ENCODE measurements around the gene DPP4.

The DPP4 gene

DNA sequence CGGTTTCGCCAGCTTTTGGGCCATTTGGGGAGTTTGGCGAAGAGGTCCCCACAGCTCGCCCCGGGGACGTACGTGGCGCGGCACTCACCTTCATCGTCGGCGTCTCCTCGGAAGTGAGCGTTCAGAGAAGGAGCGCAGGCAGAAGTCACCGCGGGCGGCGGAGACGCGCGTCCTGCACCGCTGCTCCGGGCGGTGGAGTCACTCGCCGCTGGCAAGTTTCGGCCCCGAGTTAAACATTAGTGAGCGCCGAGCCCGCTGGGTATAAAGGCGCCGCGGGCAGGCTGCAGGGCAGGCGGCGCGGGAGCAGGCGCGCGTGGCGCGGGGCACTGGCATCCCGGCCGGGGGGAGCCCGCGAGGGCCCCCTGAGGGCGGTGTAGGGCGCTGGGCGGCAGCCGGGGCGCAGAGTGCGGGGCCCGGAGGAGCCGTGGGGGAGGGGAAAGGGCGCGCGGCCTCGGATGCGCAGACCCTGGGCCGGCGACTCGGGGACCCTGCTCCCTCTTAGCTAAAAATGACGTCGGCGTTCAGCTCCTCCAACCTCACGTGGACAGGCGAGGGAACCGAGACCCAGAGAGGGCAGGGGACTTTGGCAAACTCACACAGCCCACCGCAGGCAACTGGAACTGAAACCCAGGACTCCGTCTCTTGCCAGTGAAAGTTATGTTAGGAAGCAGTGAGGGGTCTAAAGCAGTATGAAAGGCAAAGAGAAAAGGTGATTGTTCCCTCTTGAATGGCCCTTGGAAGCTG lies at the start of gene DPP4:
TSS of gene DPP4 (minus strand) at position 328 of the 744 bp plus-strand sequence. CDS start at position 94, 234 bp downstream.
- peak in 1 of 2 donors; percentile 26 for DNase-seq (ENCODE audit: low read depth in 2 of 2)

DNA sequence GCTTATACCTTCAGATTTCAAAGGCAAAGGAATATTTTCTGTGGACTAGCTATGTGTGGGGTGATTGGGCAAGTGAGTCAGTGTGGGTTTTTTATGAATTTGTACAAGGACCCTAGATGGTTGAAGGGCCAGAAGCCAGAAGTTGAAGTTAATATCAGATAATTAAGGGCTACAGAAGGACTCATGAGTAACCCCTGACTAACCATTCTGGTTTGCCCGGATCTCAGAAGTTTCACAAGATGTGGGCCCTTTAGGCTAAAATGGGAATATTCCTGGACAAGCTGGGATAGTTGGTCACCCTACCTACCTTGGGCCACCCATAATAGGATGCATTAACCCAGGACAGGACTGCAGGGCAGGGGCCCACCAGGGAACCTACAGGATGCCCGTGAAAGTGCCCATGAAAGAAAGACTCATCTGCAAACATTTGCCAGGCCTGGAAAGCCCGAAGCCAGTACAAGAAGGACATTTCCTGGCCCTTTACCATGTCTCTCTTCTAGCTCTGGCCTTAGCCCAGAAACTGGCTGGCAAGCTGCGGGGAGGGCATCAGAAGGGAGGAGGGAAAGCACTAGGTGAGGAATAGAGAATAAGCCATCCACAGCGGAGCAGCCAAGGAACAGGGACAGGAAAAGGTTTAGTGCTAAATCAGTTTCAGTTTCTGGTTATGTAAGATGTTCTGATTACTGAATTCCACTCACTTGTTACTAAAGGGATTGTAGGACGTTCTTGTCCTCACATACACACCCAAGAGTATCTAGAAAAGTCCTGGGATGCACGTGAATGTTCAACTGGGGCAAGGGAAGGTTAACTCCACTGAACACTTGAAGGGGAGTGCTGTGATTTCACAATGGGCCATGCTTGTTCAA lies 44.4 kb upstream of the DPP4 start:
- DNase-seq (ENCODE audit: low read depth in 2 of 2), result no peak

DNA sequence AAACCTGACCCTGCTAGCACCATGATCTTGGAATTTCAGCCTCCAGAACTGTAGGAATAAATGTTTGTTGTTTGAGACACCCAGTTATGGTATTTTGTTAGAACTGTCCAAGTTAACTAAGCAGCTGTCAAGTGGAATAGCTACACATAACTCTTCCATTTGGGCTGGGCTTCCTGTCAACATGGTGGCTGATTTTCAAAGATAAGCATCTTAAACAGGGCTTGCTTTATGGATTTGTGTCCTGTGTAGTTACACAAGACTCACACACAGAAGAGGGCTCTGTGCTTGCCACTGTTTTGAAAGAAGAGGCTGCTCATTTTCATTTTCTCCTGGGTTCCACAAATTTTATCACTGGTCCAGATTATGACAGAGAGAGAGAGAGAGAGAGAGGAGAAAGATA lies 42.3 kb upstream of the DPP4 start:
- no peak for DNase-seq (ENCODE audit: low read depth in 2 of 2)

- no peak for DNase-seq (ENCODE audit: low read depth in 2 of 2)
Measured at GRCh38 chr2:162115076-162115475, 41.1 kb upstream of the DPP4 start.

DNA sequence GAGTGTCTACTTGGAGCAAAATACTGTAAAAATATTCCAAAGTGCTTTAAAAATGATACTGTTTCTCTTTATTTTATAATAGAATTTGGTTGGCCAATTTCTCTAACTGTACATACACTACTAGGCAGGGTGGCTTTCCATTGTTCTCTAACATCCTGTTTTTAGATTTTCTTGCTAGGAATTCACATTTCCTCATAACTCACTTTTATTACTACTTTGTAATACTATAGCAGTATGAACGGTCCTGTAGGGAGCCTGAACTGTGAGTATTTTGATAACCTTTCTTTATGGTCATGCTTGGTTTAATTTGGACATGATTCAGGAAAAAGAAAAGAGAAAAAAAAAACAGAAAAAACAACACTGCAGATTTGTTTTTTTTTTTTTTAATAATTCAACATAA lies 40.3 kb upstream of the DPP4 start:
- no peak for DNase-seq (ENCODE audit: low read depth in 2 of 2)

DNA sequence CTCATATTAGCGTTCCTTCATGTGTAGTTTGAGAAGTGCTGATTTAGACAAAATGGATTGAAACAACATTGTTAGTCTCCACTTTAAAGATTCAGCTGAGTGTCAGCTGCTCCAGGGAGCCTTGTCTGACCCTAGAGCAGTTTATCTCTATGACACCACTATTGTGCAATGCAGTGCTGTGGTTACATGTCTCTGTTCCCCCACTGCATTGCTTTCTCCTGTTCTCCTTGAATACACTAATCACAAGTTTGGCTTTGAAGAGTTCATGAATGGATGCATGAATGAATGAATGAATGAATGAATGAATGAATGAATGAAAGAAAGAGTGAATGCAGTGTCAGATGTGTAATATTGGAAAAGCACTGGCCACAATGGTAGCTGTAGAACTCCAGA lies 39.8 kb upstream of the DPP4 start:
- DNase-seq (ENCODE audit: low read depth in 2 of 2), result no peak

GRCh38 chr2:162113088-162113775 lies 39.2 kb upstream of the DPP4 start:
- no peak for DNase-seq (ENCODE audit: low read depth in 2 of 2)

- no peak for DNase-seq (ENCODE audit: low read depth in 2 of 2)
Measured at GRCh38 chr2:162111958-162112850, 38.2 kb upstream of the DPP4 start.

DNA sequence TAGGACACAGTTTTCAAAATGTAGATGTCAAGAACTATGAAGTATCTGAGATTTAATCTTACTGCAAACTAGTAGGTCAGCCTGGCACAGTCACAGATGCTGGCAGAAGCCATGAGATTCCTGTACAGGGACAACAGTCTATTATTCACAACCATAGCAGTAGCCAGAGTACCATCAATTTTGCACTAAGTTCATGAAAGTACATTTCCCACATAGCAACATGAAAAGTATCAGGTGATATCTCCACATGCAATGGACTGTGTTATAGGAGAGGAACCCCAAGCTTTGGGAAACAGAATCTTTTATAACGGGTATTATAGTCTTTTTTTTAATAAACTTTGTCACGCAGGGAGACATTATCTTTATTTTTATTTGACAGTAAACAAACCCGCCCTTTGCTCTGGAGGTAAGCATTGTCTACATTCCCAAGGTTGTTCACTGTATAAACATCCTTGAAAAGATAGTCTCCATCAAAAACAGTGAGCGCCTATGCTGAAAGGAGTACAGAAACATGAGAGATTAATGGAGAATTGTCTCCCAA lies 33.4 kb upstream of the DPP4 start:
- DNase-seq (ENCODE audit: low read depth in 2 of 2), result no peak

DNA sequence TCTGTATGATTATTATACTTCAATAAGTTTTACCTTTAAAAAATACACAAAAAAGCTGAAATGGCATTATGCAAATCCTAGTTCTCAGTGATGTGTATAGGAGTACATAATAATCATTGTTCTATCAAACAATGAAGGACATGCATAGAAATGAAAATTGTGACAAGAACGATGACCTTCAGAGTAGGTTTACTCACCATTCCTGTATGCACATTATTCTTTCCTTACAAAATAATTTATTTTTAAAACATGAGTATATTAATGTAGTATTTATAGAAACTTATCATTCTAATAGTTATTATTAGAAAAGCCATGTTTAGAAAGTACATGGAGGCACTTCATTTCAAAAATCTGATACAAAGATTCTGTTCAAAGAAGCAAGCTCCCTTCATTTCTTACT lies 32.7 kb upstream of the DPP4 start:
- no peak for DNase-seq (ENCODE audit: low read depth in 2 of 2)

DNA sequence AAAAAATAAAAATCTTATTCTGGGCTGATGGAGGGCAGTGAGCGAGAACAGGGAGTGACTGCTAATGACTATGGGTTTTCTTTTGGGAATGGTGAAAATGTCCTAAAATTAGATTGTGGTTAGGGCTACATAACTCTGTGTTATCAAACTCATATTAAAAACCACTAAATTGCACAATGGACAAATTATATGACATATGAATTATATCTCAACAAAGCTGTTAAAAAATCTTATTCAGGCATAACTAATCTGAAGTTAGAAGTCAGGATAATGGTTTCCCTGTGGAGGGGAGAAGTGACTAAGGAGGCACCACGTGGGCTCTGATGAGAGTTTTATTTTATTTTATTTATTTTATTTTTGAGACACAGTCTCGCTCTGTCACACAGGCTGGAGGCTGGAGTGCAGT lies 32.1 kb upstream of the DPP4 start:
- DNase-seq (ENCODE audit: low read depth in 2 of 2), result no peak

GRCh38 chr2:162103443-162104009 lies 29.5 kb upstream of the DPP4 start:
- DNase-seq (ENCODE audit: low read depth in 2 of 2), result no peak

DNA sequence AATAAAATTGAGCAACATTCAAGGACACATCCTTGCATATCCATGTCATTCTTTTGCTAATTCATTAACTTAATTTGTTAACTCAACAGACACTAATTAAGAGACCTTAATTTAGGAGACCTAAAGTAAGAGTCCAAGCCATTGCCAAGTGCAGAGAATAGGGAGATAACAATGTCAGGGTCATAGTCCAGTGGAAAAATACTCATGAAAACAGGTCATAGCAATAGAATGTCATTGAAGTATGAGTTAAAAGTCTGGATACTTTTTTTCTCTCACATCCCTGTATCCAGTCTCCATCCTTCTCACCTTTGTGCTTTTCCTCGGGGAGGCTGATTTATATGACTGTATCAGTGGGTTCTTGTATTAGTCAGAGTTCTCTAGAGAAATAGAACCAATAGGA lies 26.6 kb upstream of the DPP4 start:
- no peak for DNase-seq (ENCODE audit: low read depth in 2 of 2)

- DNase-seq (ENCODE audit: low read depth in 2 of 2), result no peak
Measured at GRCh38 chr2:162099836-162100235, 25.8 kb upstream of the DPP4 start.

DNA sequence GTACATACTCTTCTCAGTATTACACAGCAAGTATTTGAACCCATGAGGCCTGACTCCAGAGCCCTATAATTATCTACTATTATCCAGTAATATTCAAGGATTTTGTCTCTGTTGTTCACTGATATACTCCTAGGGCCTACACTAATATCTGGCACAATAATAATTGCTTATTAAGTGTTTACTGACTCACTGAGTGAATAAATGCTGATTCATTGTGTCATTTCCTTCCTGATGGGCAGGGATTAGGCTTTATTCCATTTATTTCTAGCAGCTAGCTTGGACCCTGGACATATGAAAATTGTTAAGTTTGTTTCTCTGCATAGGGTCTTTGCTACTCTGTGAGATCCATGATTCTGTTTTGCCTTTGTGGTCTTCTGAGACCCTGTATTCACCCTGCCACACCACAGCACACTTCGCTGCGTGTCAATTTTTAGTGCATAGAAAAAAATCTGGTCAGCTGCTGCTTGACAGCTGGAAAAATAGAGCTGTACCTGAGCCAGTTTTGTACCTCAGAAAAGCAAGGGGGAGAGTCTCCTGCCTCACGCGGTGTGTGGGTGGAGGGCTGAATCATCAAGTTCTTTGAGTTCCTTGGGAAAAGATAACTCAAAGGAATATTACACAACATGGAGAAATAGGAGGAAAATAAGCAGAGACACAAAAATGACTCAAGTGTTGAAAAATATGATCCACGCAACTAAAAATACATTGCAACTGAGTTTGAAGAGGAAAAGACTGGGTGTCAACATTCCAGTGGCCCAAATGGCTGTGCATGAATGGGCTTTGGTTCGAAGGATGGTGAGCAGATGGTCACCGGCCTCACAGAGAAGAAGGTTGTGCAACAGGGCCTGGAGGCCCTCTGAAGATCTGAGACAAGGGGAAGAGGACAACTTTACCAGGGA lies 18.9 kb upstream of the DPP4 start:
- no peak for DNase-seq (ENCODE audit: low read depth in 2 of 2)

GRCh38 chr2:162092008-162092390 lies 18.0 kb upstream of the DPP4 start:
- no peak for DNase-seq (ENCODE audit: low read depth in 2 of 2)

DNA sequence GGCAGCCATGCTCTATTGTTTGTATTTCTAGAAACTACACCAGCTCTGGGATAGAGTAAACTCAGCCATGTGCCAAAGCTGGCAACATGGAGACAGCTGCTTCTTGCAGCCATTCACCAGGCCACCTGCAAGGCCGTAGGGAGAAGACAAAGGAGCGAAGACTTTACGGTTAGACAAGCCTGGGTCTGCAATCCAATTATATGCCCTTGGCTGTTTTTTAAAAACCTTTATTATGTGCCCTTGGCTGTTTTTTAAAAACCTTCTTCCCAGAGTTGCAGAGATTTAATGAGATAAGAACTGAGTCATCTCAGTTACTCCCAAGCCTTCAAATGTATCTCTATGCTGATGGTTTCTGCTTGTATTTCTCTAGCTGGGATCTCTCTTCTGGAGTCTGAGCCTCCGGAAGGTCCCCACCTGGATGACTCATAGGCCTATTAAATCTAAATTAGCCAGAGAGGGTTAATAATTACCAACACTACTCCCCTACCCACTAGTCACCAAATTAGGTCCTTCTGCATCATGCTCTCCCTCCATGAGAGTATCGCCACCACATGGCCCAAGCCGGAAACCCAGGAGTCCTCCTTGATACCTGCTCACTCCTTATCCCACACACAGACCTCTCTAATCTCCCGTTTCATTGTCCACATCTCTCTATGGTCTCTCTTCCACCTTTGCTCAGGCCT lies 17.5 kb upstream of the DPP4 start:
- DNase-seq (ENCODE audit: low read depth in 2 of 2), result no peak

- no peak for DNase-seq (ENCODE audit: low read depth in 2 of 2)
Measured at GRCh38 chr2:162090109-162090508, 16.1 kb upstream of the DPP4 start.

DNA sequence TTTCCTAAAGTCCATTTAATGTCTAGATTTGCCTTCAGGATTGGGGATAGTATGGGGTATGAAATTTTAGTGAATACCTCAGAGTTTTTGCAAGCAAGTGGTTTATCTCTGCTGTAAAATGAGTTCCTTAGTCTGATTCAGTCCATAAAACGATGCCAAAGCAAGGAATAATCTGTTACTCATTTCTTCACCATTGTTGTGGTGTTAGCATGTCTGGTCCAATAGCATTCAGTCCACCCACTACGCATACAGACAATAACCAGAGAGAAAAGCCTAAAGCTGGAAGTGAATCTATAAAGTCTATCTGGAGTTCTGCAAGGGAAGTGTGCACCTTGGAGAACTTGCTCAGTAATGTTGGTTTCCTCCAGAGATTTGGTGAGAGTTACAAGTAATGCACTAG lies 12.9 kb upstream of the DPP4 start:
- DNase-seq (ENCODE audit: low read depth in 2 of 2), result no peak
